Tibial nerve (tissue), 4 donors: ENCODE measurements around the gene GRID1. TPM values are rescaled to one million over a fixed set of nuclear protein-coding genes. Genes with fewer than 3 reads are reported as not detected.

Source experiments
- DNase-seq, 2 donors: peaks; one replicate each; pipeline ENCODE4 v3.0.0-alpha.2; 2019; ENCODE audit warnings: low spot score in 2 of 2
- H3K27ac ChIP-seq, 4 donors: fragments of 200-600 bp; sonication (generic) in 3 of 4; one replicate each; pipeline ENCODE4 v1.5.1; 2017 to 2019; ENCODE audit warnings: mild to moderate bottlenecking in 1 of 4
- H3K27me3 ChIP-seq, 2 donors: fragments of 200-600 bp; sonication (generic) in 1 of 2; one replicate each; pipeline versions ENCODE4 v1.5.1 to v1.6.0; 2017 to 2019
- H3K36me3 ChIP-seq, 3 donors: fragments of 200-600 bp; sonication (generic); one replicate each; pipeline ENCODE4 v1.5.1; 2018 to 2019
- H3K4me1 ChIP-seq, 4 donors: fragments of 200-600 bp; sonication (generic) in 3 of 4; one replicate each; pipeline ENCODE4 v1.5.1; 2017 to 2019
- H3K4me3 ChIP-seq, 4 donors: fragments of 200-600 bp; sonication (generic) in 3 of 4; one replicate each; pipeline ENCODE4 v1.5.1; 2017 to 2019; ENCODE audit warnings: mild to moderate bottlenecking in 1 of 4, moderate library complexity in 1 of 4
- H3K9me3 ChIP-seq, 4 donors: fragments of 200-600 bp; sonication (generic) in 3 of 4; one replicate each; pipeline ENCODE4 v1.5.1; 2017 to 2019
- EP300 ChIP-seq, 2 donors: sonication (generic); formaldehyde crosslinking; IDR thresholded peaks; one replicate each; pipeline ENCODE4 v1.6.1; 2017; ENCODE audit warnings: antibody characterized with exemption in 2 of 2, mild to moderate bottlenecking in 1 of 2
- POLR2A ChIP-seq, 2 donors: fragments of 450-650 bp; IDR thresholded peaks; one replicate each; pipeline ENCODE4 v1.6.1; 2017; ENCODE audit warnings: antibody characterized with exemption in 2 of 2, mild to moderate bottlenecking in 2 of 2, moderate library complexity in 2 of 2
- WGBS, 2 donors: methylation state at CpG; one replicate each; pipeline ENCODE4 v1.1.5; 2018; 5-methylcytosine and 5-hydroxymethylcytosine counted together
- total RNA-seq, 4 donors: library from RNA; depleted of rRNA; stranded (reverse); fragments of >200 nt; gene quantifications; one replicate each; pipeline ENCODE4 v1.1.0, GENCODE V29; 2016
- TF ChIP-seq, protein P1 (sequence below), 5 experiments: fragments of 200-600 bp in 3 of 5; fragments of 450-650 bp in 2 of 5; sonication (generic) in 3 of 5; IDR thresholded peaks; one replicate each; pipeline ENCODE4 v1.5.1; 2016 to 2019; ENCODE audit warnings: antibody characterized with exemption in 5 of 5, mild to moderate bottlenecking in 3 of 5, moderate library complexity in 2 of 5

GRID1 gene
- total RNA-seq, 4 donors from 2014 or later = 7.7 to 16.3 (median 10.5) TPM

DNA sequence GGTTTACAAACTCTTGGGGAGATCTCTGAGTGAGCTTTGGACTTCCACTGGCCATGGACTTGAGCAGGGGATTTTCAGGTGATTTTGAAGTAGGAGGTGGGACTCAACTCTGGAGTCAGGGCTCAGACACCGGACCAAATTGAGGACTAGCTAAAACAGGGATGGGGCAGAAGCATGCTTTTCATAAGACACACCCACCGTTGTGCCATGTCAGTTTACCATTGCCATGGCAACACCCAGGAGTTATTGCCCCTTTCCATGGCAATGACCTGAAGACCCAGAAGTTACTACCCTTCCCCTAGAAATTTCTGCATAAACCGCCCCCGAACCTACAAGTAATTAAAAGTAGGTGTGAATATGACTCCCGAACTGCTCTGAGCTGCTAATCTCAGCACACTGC is 320.7 kb downstream of the GRID1 start:
- 79 to 91% methylated on average over 5 of the region's 5 CpGs for WGBS, 2 donors
- Histone ChIP-seq H3K9me3 (no peaks in the 10 kb centered on the region), H3K27ac (no peak overlapping the region), H3K4me1 (no peaks in the 10 kb centered on the region), H3K27me3 (no peaks in the 10 kb centered on the region), H3K4me3 (no peak overlapping the region), H3K36me3 (no peaks in the 10 kb centered on the region)
- DNase-seq = no peak
- TF ChIP-seq, protein P1, sequence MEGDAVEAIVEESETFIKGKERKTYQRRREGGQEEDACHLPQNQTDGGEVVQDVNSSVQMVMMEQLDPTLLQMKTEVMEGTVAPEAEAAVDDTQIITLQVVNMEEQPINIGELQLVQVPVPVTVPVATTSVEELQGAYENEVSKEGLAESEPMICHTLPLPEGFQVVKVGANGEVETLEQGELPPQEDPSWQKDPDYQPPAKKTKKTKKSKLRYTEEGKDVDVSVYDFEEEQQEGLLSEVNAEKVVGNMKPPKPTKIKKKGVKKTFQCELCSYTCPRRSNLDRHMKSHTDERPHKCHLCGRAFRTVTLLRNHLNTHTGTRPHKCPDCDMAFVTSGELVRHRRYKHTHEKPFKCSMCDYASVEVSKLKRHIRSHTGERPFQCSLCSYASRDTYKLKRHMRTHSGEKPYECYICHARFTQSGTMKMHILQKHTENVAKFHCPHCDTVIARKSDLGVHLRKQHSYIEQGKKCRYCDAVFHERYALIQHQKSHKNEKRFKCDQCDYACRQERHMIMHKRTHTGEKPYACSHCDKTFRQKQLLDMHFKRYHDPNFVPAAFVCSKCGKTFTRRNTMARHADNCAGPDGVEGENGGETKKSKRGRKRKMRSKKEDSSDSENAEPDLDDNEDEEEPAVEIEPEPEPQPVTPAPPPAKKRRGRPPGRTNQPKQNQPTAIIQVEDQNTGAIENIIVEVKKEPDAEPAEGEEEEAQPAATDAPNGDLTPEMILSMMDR (IDR thresholded peaks at IDR 0.05) = no peak
- no peak for TF ChIP-seq POLR2A (IDR thresholded peaks at IDR 0.05)
- no peak for TF ChIP-seq EP300 (IDR thresholded peaks at IDR 0.05)

DNA sequence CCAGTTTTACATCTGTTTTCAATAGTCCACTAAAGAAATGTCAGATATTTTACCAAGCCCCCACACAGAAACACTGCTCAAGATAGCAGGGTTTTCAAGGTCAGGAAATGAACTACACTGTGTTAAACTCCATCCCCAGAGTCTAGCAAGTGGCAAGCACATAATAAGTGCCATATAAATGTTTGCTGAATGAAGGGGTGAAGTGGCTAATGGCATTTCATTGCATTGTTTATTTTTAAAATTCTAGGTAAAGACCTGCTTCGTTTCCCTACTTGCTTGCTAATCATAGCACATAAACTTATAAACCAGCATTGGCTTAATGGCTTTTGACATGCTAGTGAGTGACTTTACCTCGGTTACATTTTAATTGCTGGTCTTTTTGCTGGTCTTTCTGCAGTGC is 322.6 kb downstream of the GRID1 start:
- Histone ChIP-seq H3K4me1 (no peaks in the 10 kb centered on the region), H3K27ac (no peak overlapping the region), H3K27me3 (no peaks in the 10 kb centered on the region), H3K36me3 (no peaks in the 10 kb centered on the region), H3K9me3 (no peaks in the 10 kb centered on the region), H3K4me3 (no peak overlapping the region)
- TF ChIP-seq, protein P1 (IDR thresholded peaks at IDR 0.05) = no peak
- TF ChIP-seq POLR2A (IDR thresholded peaks at IDR 0.05) (no peak), EP300 (IDR thresholded peaks at IDR 0.05) (no peak)
- WGBS, 2 donors = 54 to 71% methylated on average over 2 of the region's 2 CpGs
- no peak for DNase-seq

DNA sequence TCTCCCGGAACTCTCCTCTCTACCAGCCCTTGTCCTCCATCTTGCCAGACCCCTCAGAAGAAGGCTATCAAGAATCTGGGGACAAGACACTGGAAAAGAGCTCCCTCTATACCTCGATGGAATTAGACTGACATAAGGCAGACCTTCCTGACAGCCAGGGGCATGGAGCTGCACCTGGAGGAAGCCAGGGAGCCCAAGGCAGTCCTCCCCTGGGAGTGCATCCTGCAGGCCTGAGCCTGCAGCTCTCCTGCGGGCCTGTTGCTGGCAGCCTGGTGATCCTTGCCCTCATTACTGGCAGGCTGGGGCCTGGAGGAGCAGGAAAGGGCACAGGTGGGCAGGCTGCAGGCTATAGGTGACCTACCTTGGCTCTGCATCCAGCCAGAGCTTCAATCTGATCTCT is 323.4 kb downstream of the GRID1 start:
- no peaks in the 10 kb centered on the region for H3K27me3 ChIP-seq
- no peak for TF ChIP-seq POLR2A (IDR thresholded peaks at IDR 0.05)
- TF ChIP-seq, protein P1 (IDR thresholded peaks at IDR 0.05) = no peak
- no peak for TF ChIP-seq EP300 (IDR thresholded peaks at IDR 0.05)
- no peaks in the 10 kb centered on the region for H3K4me1 ChIP-seq
- no peaks in the 10 kb centered on the region for H3K36me3 ChIP-seq
- no peak for DNase-seq
- no peak overlapping the region for H3K27ac ChIP-seq
- 53 to 80% methylated on average over 2 to 3 of the region's 3 CpGs for WGBS, 2 donors
- no peaks in the 10 kb centered on the region for H3K9me3 ChIP-seq
- H3K4me3 ChIP-seq = no peak overlapping the region

DNA sequence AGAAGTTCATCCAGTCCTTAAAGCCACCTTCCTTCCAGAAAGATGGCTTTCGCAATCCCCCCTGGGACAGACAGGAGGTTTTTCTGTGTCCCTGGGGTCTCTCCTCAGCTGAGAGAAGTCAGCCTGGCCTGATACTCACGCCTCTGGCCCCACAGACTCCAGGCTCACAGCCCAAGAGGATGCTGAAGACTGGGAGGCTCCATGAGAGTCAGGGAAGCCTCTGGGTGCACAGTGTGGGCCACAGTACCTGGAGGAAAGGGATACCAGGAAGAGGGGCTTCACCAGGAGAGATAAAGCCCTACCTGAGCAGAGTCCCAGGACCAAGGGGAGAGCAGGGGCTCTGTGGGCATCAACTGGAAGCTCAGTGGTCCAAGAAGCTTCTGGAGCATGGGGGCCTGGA is 324.4 kb downstream of the GRID1 start:
- TF ChIP-seq POLR2A (IDR thresholded peaks at IDR 0.05) (no peak), EP300 (IDR thresholded peaks at IDR 0.05) (no peak)
- TF ChIP-seq, protein P1 (IDR thresholded peaks at IDR 0.05) = no peak

DNA sequence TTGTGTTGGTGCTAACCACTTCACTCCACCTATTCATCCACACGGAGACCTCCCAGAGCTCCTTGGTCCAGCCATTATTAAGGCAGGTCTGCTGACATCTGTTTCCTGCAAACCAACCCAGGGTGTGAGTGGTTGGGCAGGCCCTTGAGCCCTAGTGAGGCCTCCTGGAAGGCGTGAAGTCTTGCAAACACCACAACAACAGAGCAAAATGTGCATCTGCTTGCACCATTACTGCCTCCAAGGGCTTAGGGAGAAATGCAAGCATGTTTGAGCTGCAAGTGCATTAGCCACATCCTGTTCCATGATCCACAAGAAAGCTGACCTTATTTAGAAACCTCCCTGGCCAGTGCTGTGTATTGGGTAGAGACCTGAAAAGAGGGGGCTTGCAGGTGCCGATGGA is 325.5 kb downstream of the GRID1 start:
- no peak for TF ChIP-seq POLR2A (IDR thresholded peaks at IDR 0.05)
- no peak for DNase-seq
- no peak overlapping the region for H3K4me3 ChIP-seq
- H3K36me3 ChIP-seq = no peaks in the 10 kb centered on the region
- no peaks in the 10 kb centered on the region for H3K4me1 ChIP-seq
- H3K27me3 ChIP-seq = no peaks in the 10 kb centered on the region
- no peaks in the 10 kb centered on the region for H3K9me3 ChIP-seq
- 61 to 71% methylated on average over 3 of the region's 3 CpGs for WGBS, 2 donors
- H3K27ac ChIP-seq = no peak overlapping the region

More for the DNA sequence above, 324.4 kb downstream of the GRID1 start:
- no peaks in the 10 kb centered on the region for H3K27me3 ChIP-seq
- H3K36me3 ChIP-seq = no peaks in the 10 kb centered on the region
- no peak overlapping the region for H3K4me3 ChIP-seq
- 77 to 83% methylated on average over 2 of the region's 2 CpGs for whole genome bisulfite sequencing, 2 donors
- H3K27ac ChIP-seq = no peak overlapping the region
- H3K9me3 ChIP-seq = no peaks in the 10 kb centered on the region
- DNase-seq = no peak
- H3K4me1 ChIP-seq = no peaks in the 10 kb centered on the region

DNA sequence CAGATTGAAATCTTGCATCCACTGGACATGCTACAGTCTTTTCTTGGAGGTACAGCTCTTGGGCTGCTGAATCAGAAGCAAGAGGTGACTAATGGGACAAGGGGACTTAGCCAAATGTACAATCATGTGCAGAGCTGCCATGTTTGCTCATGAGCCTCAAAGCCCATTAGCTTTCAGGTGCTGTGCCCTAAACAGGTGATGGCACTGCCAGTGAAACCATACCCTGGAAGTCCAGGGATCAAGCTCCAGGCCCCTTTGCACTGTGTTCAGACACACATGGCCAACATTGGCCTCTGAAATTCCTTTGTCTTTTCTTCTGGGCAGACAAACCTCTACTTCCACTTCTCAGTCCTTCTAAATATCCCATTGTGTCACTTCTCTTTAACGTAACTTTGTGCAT is 328.2 kb downstream of the GRID1 start:
- no peaks in the 10 kb centered on the region for H3K36me3 ChIP-seq
- no peak for DNase-seq
- H3K4me1 ChIP-seq = no peaks in the 10 kb centered on the region
- no peak overlapping the region for H3K4me3 ChIP-seq
- H3K27me3 ChIP-seq = no peaks in the 10 kb centered on the region
- 76 to 81% methylated on average over 1 of the region's 1 CpG for WGBS, 2 donors
- no peaks in the 10 kb centered on the region for H3K9me3 ChIP-seq
- TF ChIP-seq, protein P1 (IDR thresholded peaks at IDR 0.05) = no peak
- no peak for TF ChIP-seq POLR2A (IDR thresholded peaks at IDR 0.05)
- no peak for TF ChIP-seq EP300 (IDR thresholded peaks at IDR 0.05)
- no peak overlapping the region for H3K27ac ChIP-seq
